Measurements from ENCODE around the gene AGBL1. TPM values are rescaled to one million over a fixed set of nuclear protein-coding genes. Genes with fewer than 3 reads are reported as not detected.

AGBL1 gene
- total and polyA plus RNA-seq, 2 experiments from 2014 or later, result 0.06 to 0.11 TPM

GRCh38 chr15:86676002-86676401, 596.3 kb downstream of the AGBL1 start:
- no peak for TF ChIP-seq CTCF (IDR thresholded peaks at IDR 0.05; ENCODE audit: low read depth, low read length)
- DNase-seq (ENCODE audit: low read depth in 1 of 2, low spot score in 1 of 2), result no peak
- H3K4me1 ChIP-seq (ENCODE audit: low read depth), result no peaks in the 10 kb centered on the region

GRCh38 chr15:86677278-86677677, 597.6 kb downstream of the AGBL1 start:
- DNase-seq (ENCODE audit: low read depth in 1 of 2, low spot score in 1 of 2), result no peak
- H3K27me3 ChIP-seq, result no peaks in the 10 kb centered on the region
- no peaks in the 10 kb centered on the region for H3K9me3 ChIP-seq (ENCODE audit: low read depth)
- no peak overlapping the region for H3K4me3 ChIP-seq
- no peak overlapping the region for H3K27ac ChIP-seq
- TF ChIP-seq CTCF (IDR thresholded peaks at IDR 0.05; ENCODE audit: low read depth, low read length), result no peak
- no peaks in the 10 kb centered on the region for H3K4me1 ChIP-seq (ENCODE audit: low read depth)
- no peaks in the 10 kb centered on the region for H3K36me3 ChIP-seq

More at GRCh38 chr15:86676002-86676401, 596.3 kb downstream of the AGBL1 start:
- Histone ChIP-seq H3K9me3 (ENCODE audit: low read depth) (no peaks in the 10 kb centered on the region), H3K27me3 (no peaks in the 10 kb centered on the region), H3K27ac (no peak overlapping the region), H3K4me3 (no peak overlapping the region), H3K36me3 (no peaks in the 10 kb centered on the region)

- H3K4me1 ChIP-seq (ENCODE audit: low read depth), result no peaks in the 10 kb centered on the region
- DNase-seq (ENCODE audit: low read depth in 1 of 2, low spot score in 1 of 2), result no peak
- no peaks in the 10 kb centered on the region for H3K27me3 ChIP-seq
- no peaks in the 10 kb centered on the region for H3K9me3 ChIP-seq (ENCODE audit: low read depth)
- no peak overlapping the region for H3K4me3 ChIP-seq
- no peak overlapping the region for H3K27ac ChIP-seq
- no peaks in the 10 kb centered on the region for H3K36me3 ChIP-seq
- no peak for TF ChIP-seq CTCF (IDR thresholded peaks at IDR 0.05; ENCODE audit: low read depth, low read length)
These were observed 605.6 kb downstream of the AGBL1 start for GRCh38 chr15:86685263-86685662.

GRCh38 chr15:86689006-86689405, 609.3 kb downstream of the AGBL1 start:
- no peak for DNase-seq (ENCODE audit: low read depth in 1 of 2, low spot score in 1 of 2)
- Histone ChIP-seq H3K9me3 (ENCODE audit: low read depth) (no peaks in the 10 kb centered on the region), H3K4me3 (no peak overlapping the region), H3K36me3 (no peaks in the 10 kb centered on the region), H3K4me1 (ENCODE audit: low read depth) (no peaks in the 10 kb centered on the region), H3K27me3 (no peaks in the 10 kb centered on the region), H3K27ac (no peak overlapping the region)
- TF ChIP-seq CTCF (IDR thresholded peaks at IDR 0.05; ENCODE audit: low read depth, low read length), result no peak

GRCh38 chr15:86690566-86690965, 610.9 kb downstream of the AGBL1 start:
- no peak for TF ChIP-seq CTCF (IDR thresholded peaks at IDR 0.05; ENCODE audit: low read depth, low read length)
- Histone ChIP-seq H3K27me3 (no peaks in the 10 kb centered on the region), H3K4me3 (no peak overlapping the region), H3K36me3 (no peaks in the 10 kb centered on the region), H3K27ac (no peak overlapping the region), H3K4me1 (ENCODE audit: low read depth) (no peaks in the 10 kb centered on the region), H3K9me3 (ENCODE audit: low read depth) (no peaks in the 10 kb centered on the region)
- DNase-seq (ENCODE audit: low read depth in 1 of 2, low spot score in 1 of 2), result peak in 1 of 2 donors; percentile 64

Data from cardiac muscle cell (in vitro differentiated cells and primary cell).